ENCODE results near the gene UGT2B7. TPM values are rescaled to one million over a fixed set of nuclear protein-coding genes. Genes with fewer than 3 reads are reported as not detected.

The UGT2B7 gene
- total RNA-seq (2022; extraction: Qiagen RNA extraction; ENCODE audit: low read depth): 0.19 to 0.26 TPM (median 0.22 TPM) in 5 replicates

GRCh38 chr4:69096111-69096656 is at the start of gene UGT2B7:
UGT2B7 (plus strand) TSS chr4:69096474; CDS start chr4:69096521, 47 bp downstream.

Other genes with a start within 250 kb of the UGT2B7 start
- 0.06 to 0.22 TPM (median 0.08 TPM) in 5 replicates for gene UGT2A3, start 144.7 kb upstream of the UGT2B7 start, total RNA-seq (2022; extraction: Qiagen RNA extraction; ENCODE audit: low read depth)
- 0.08 to 0.14 TPM (median 0.10 TPM) in 5 replicates for gene UGT2B11, start 118.3 kb downstream of the UGT2B7 start, total RNA-seq (2022; extraction: Qiagen RNA extraction; ENCODE audit: low read depth)
- gene UGT2B28, start 184.0 kb downstream of the UGT2B7 start, total RNA-seq (2022; extraction: Qiagen RNA extraction; ENCODE audit: low read depth): not detected in 5 replicates

Data from A549 treated with DMSO at 1 μM for 4 hours (cell line).